DMS 273 (cell line): Measurements from ENCODE around the gene ABCD3.

Source experiments
- DNase-seq: peaks from one replicate; lab custom pipeline; 2025; ENCODE audit not compliant: unreplicated experiment; lab: John Stamatoyannopoulos, UW

ABCD3 gene

DNA sequence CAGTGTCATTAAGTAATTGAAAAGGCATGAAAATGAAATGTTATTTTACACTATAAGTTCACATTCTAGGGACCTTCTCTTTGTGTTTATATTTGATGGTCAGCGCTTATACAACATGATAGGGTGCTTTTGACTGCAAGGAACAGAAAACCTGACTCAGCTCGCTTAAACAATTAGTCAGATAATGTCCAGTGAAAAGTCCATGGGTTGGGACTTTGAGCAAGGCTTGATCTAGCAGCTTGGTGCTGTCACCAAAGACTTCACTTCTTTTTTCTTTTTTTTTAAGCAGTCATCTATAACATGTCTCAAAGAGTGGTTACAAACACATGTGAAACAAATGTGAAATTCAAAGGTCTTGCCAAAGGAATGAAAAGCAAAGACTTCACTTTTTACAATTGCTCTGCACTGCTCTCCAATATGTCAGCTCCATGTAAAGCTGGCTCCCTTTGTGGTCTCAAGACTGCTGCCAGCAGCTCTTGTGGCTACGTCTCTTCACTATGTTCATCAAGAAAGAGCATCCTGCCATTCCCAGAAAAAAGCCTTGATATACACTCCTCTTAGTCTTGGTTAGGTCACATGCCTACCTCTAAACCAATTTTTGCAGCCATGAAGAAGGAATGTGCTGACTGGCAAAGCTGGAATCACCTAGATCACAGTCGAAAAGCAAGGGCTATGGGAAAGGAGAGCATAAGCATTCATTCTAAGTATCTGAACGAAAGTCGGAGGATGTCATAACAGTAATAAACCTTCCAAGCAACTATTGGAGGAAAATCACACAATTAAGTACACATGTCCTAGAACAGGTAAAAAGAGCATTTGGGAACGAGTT, 108.2 kb downstream of the ABCD3 start:
- DNase-seq, result no peak

- DNase-seq, result peak; percentile 58
Measured at GRCh38 chr1:94527447-94528031, 109.3 kb downstream of the ABCD3 start.

DNA sequence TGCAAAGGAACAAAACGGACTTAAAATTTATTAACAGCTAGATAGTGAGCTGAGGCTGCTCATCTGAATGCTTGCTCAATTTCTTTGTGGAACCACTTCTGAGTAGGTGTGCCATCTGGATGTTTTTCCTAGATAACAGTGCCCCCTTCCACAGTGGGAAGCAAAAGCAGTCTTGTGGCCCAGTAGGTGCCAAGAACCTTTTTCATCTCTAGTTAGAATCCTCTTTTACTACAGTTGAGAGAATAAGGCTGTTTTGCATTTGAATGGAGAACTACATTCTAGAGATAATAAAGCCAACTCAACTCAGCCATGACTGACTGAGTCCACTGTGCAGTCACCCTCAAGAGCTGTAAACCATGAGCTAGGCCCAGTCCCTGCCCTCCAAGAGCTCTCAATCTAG, 110.1 kb downstream of the ABCD3 start:
- DNase-seq, result peak; percentile 62

DNA sequence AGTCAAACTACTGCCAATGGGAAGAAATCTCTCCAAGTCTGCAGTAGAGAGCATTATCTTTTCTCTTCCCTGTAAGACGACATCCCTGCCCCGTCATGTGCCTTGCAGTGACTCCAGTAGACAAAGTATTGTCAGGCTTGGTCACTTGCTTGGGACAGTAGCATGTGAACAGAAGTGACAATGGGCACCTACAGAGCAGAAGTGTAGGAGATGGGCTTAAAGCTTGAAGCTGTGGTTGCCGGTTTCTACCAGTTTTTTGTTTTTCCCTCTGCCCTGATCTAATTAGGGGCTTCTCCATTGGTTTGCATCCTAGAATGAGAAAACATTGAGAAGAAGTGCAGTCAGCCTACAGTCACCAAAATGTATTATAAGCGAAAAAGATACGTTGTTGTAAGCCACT, 110.6 kb downstream of the ABCD3 start:
- no peak for DNase-seq

DNA sequence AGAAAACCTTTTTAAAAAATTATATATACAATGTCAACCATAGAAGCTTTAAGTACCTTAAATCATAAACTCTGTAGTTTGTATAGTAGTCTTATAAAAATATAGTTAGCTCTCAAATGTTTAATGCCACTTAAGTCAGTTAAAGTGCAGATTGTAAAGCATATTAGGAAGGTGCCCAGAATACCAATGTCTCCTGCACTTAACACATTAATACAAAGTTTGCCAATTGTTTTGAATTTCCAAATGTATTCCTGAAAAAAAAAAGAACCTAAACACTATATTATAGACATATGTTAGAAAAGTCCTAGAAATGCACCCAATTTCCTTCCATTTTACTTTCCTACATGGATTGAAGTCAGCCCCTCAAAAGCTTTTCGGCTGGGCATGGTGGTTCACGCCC, 111.2 kb downstream of the ABCD3 start:
- no peak for DNase-seq

- no peak for DNase-seq
Measured at GRCh38 chr1:94530373-94530878, 112.2 kb downstream of the ABCD3 start.

DNA sequence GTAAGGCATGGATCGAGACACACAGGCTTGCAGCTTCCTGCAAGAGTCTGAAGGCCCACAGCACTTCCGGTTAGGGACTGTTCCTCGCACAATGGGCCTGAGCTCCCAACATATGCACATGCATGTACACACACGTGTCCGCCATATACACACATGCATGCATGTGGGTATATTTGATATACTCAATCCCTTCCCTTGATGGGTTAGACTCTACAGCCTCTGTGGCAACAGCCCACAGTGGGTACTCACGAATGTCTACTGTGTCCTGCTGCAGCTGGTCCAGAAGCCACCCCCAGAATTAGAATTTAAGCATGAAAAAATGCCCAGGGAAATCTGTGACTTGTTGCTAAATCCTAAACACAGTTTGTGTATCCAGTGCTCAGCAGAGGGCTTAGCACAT, 113.5 kb downstream of the ABCD3 start:
- DNase-seq, result no peak

DNA sequence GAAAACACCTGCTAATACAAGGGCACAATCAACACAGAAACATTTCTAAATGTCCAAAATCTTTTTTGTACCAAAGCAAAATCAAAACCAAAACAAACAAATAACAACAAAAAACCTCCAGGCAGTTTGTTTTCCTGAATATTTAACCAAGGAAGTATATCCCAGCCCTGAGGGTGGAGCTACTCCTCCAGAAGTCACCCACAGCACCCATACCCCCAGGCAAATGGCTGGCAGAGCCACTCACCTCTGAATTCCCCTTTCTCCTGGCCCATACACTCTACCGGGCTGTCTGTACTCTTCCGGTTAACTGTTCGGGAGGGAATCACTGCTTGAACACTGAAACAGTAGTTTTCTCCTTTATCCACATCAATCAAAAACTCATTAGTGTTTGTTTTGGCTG, 113.9 kb downstream of the ABCD3 start:
- peak; percentile 29 for DNase-seq

GRCh38 chr1:94535095-94535494, 116.9 kb downstream of the ABCD3 start:
- no peak for DNase-seq

GRCh38 chr1:94535879-94536278, 117.7 kb downstream of the ABCD3 start:
- DNase-seq, result no peak

DNA sequence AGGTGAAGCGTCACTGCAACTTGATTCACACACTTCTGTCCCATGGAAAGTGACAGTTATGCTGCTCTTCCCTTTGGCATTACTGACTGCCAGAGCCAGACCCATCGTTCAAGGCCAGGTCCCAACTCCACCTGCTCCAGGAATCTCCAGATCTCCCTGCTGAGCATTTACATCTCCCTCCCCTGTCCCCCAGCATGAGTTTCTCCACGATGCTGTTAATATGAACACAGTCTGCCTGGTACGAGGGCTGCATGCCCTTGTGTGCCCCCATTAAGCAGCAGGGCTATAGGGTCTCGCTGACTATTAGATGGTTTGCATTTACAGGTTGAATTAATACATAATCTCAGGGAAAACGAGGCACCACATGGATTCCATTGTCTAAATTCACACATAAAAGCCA, 119.1 kb downstream of the ABCD3 start:
- no peak for DNase-seq

- no peak for DNase-seq
Measured at GRCh38 chr1:94538243-94538827, 120.1 kb downstream of the ABCD3 start.

DNA sequence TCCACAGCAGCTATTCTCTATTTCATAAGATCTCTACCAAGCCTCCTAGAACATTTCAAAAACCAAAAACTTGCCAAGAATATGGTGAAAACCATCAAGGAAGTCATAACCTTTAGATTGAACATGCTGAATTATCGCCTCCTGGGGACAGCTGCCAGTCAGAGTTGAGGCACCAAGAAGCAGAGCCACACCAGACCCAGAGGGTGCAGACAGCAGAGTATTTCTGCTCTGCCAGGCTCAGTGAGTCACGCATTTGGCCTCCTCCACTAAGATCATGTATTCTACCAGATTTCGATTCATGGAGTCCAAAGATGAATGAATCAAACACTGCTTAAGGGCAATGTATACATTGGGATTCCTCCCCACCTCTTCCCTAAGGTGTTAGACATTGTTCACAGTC, 121.3 kb downstream of the ABCD3 start:
- DNase-seq, result no peak

GRCh38 chr1:94540440-94541245, 122.5 kb downstream of the ABCD3 start:
- no peak for DNase-seq

DNA sequence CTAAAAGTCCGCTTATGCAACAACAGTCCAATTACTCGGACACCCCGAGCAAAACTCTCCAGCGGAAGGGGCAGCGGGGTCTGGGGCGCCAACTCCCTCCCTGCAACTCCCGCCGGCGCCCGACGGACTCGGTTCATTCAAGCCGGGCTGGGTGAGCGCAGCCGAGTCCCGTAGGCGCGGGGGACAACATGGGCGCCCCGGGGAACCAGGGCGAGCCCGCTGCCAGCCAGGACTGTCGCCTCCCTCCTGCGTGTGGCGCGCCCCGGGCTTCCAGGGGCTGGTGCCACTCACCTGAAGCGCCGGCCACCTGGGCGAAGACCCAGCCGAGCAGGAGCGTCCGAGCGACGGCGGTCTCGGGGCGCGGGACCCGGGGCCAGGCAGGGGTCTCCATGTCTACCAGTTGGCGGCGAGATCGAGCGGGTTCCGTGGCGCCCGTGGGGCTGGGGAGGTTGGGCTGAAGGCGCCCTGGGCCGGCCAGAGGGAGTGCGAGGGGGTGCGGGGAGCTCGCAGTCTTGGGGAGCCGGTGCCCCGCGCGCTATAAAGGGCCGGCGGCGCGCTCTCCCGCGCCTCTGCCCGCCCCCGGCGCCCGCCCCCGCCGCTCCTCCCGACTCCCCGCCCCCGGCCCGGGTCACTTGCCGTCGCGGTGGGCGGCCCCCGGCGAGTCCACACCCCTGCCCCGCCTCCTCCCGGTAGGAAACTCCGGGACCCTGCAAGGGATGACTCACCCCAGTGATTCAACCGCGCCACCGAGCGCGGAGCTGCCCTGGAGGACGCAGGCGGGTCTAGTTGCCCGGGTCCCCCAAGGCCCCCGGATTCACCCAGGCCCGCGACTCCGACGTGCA, 123.3 kb downstream of the ABCD3 start, which contains the start of gene F3:
TSS of gene F3 (minus strand) at position 514 of the 842 bp plus-strand sequence. CDS start at position 391, 123 bp downstream.
- peak; percentile 91 for DNase-seq

- peak; percentile 47 for DNase-seq
Measured at GRCh38 chr1:94542088-94542870, 124.1 kb downstream of the ABCD3 start.

- no peak for DNase-seq
Measured at GRCh38 chr1:94543001-94543400, 124.8 kb downstream of the ABCD3 start.

DNA sequence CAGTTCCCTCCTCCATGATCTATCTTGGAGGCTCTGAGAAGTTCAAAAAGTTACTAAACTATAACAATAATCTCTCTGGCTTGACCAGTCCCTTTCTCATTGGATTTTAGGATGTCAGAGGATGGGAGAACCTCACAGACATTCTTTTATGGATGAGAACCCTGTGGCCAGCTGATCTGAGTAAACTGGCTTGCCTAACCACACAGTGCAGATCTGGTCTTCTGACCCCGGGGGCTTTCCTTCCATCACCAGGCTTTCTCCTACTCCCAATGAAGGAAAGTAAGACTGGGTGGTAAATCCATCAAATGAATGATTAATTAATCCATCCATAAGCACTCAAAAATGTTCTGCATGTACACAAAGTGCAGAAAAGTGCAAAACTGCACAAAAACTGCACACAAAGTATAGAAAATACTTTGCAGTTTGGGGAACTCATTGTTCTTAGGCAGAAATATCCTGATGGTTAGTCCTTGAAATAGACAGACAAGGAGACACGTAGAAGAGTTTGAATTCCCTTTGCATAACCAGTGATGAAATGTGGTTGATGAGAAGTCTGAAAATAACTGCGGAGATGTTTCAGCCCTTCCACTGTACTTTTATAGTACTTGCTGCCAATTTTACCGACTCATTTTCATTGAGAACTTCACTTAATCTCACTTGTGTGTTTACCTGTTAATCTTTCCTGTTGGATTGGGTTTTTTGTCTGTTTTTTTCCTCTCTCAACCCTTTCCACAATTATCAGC, 125.9 kb downstream of the ABCD3 start:
- no peak for DNase-seq
